ENCODE data around the gene CWC27. TPM values are rescaled to one million over a fixed set of nuclear protein-coding genes. Genes with fewer than 3 reads are reported as not detected.

The CWC27 gene
- total RNA-seq, 1 donor from 2014 or later = 56.6 TPM

DNA sequence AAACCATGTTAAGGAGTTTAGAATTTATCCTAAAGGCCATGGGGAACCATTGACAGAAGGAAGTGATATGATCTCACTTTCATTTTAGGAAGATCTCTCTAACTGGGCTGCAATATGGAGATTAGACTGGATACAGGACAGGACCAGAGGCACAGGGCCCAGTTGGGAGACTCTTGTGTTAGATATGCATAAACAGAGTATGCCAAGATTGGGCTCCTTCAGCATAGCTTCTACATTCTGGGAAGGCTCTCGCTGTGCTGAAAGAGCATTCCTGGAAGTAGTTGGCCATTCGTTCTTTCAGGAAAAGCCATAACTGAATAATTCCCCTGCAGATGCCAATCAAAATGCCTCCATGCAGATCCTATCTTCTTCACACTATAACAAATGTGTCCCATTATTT lies 204.5 kb downstream of the CWC27 start:
- Histone ChIP-seq H3K9ac (no peak overlapping the region), H3K36me3 (peaks cover 8% of the 10 kb centered on the region), H3K4me3 (no peak overlapping the region), H3K79me2 (ENCODE audit: low read depth) (no peaks in the 10 kb centered on the region), H3K27ac (no peak overlapping the region), H4K20me1 (ENCODE audit: low read depth) (no peaks in the 10 kb centered on the region), H3K9me3 (ENCODE audit: low read depth) (no peaks in the 10 kb centered on the region), H3K4me2 (no peak overlapping the region), H2AFZ (replicated peaks) (no peak overlapping the region), H3K27me3 (no peaks in the 10 kb centered on the region), H3K4me1 (no peaks in the 10 kb centered on the region), H3F3A (ENCODE audit: low read depth) (no peaks in the 10 kb centered on the region)
- H3K9me3 Mint-ChIP-seq = no peaks in the 10 kb centered on the region
- H3K36me3 Mint-ChIP-seq = peaks cover 13% of the 10 kb centered on the region
- no peak for DNase-seq (ENCODE audit: low spot score)
- no peak overlapping the region for H3K27ac Mint-ChIP-seq
- H3K4me1 Mint-ChIP-seq = no peaks in the 10 kb centered on the region
- H3K27me3 Mint-ChIP-seq (ENCODE audit: insufficient read depth, low read depth) = no peaks in the 10 kb centered on the region
- no peak overlapping the region for H3K4me3 Mint-ChIP-seq
- TF ChIP-seq CTCF (IDR thresholded peaks at IDR 0.05) (no peak), EZH2phosphoT487 (IDR thresholded peaks at IDR 0.05) (no peak), EZH2 (IDR thresholded peaks at IDR 0.05) (no peak)

GRCh38 chr5:64977779-64978178 lies 209.0 kb downstream of the CWC27 start:
- H3K4me2 ChIP-seq = no peak overlapping the region
- no peaks in the 10 kb centered on the region for H3K4me1 ChIP-seq
- no peak for DNase-seq (ENCODE audit: low spot score)
- H3K9me3 ChIP-seq (ENCODE audit: low read depth) = no peaks in the 10 kb centered on the region
- no peak overlapping the region for H3K9ac ChIP-seq
- no peaks in the 10 kb centered on the region for H4K20me1 ChIP-seq (ENCODE audit: low read depth)
- Mint-ChIP-seq H3K4me1 (no peaks in the 10 kb centered on the region), H3K27me3 (ENCODE audit: insufficient read depth, low read depth) (no peaks in the 10 kb centered on the region), H3K27ac (no peak overlapping the region), H3K4me3 (no peak overlapping the region), H3K36me3 (peaks cover 7% of the 10 kb centered on the region), H3K9me3 (no peaks in the 10 kb centered on the region)
- TF ChIP-seq CTCF (IDR thresholded peaks at IDR 0.05) (no peak), EZH2 (IDR thresholded peaks at IDR 0.05) (no peak), EZH2phosphoT487 (IDR thresholded peaks at IDR 0.05) (no peak)
- H3K4me3 ChIP-seq = no peak overlapping the region
- H3K79me2 ChIP-seq (ENCODE audit: low read depth) = no peaks in the 10 kb centered on the region
- no peaks in the 10 kb centered on the region for H3F3A ChIP-seq (ENCODE audit: low read depth)
- no peak overlapping the region for H2AFZ ChIP-seq (replicated peaks)
- H3K27ac ChIP-seq = no peak overlapping the region
- no peaks in the 10 kb centered on the region for H3K27me3 ChIP-seq
- H3K36me3 ChIP-seq = peaks cover 8% of the 10 kb centered on the region

- no peaks in the 10 kb centered on the region for H3K79me2 ChIP-seq (ENCODE audit: low read depth)
- no peak for DNase-seq (ENCODE audit: low spot score)
- no peaks in the 10 kb centered on the region for H3F3A ChIP-seq (ENCODE audit: low read depth)
- Mint-ChIP-seq H3K27ac (no peak overlapping the region), H3K4me3 (no peak overlapping the region), H3K36me3 (peaks cover 5% of the 10 kb centered on the region), H3K27me3 (ENCODE audit: insufficient read depth, low read depth) (no peaks in the 10 kb centered on the region), H3K4me1 (no peaks in the 10 kb centered on the region), H3K9me3 (no peaks in the 10 kb centered on the region)
- no peak overlapping the region for H3K27ac ChIP-seq
- H3K27me3 ChIP-seq = no peaks in the 10 kb centered on the region
- H3K36me3 ChIP-seq = peaks cover 8% of the 10 kb centered on the region
- no peaks in the 10 kb centered on the region for H3K4me1 ChIP-seq
- H3K9ac ChIP-seq = no peak overlapping the region
- H4K20me1 ChIP-seq (ENCODE audit: low read depth) = no peaks in the 10 kb centered on the region
- no peak overlapping the region for H2AFZ ChIP-seq (replicated peaks)
- H3K4me3 ChIP-seq = no peak overlapping the region
- no peak overlapping the region for H3K4me2 ChIP-seq
- TF ChIP-seq EZH2 (IDR thresholded peaks at IDR 0.05) (no peak), EZH2phosphoT487 (IDR thresholded peaks at IDR 0.05) (no peak), CTCF (IDR thresholded peaks at IDR 0.05) (no peak)
- no peaks in the 10 kb centered on the region for H3K9me3 ChIP-seq (ENCODE audit: low read depth)
Measured at GRCh38 chr5:64978546-64978945, 209.8 kb downstream of the CWC27 start.
